DMS79 treated with DMSO at 0.1 percent for 48 hours (cell line): Measurements from ENCODE around the gene SERPINB2.

Experiments
- DNase-seq: peaks from one replicate; lab custom pipeline; 2025; lab: John Stamatoyannopoulos, UW

SERPINB2 gene, protein sequence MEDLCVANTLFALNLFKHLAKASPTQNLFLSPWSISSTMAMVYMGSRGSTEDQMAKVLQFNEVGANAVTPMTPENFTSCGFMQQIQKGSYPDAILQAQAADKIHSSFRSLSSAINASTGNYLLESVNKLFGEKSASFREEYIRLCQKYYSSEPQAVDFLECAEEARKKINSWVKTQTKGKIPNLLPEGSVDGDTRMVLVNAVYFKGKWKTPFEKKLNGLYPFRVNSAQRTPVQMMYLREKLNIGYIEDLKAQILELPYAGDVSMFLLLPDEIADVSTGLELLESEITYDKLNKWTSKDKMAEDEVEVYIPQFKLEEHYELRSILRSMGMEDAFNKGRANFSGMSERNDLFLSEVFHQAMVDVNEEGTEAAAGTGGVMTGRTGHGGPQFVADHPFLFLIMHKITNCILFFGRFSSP

DNA sequence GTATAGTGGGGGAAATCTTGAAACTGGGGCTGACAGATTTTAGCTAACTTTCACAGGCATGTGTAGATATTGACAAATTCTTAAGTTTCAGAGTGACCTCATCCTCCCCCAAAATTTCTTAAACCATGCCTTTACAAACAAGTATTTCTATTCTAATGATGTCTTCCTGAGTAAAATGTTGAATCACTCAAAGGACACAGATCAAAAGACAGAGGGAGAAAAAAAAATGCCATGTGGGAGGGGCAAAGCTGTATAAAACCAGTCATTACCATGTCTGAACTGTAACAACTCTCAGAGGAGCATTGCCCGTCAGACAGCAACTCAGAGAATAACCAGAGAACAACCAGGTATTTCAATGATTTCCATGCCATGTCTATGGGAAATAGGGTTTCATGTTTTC, at the start of gene SERPINB2:
Gene SERPINB2 (plus strand): TSS at position 282 of the 400 bp plus-strand sequence. CDS start 3,740 bp downstream, outside the sequence.
- DNase-seq: no peak

DNA sequence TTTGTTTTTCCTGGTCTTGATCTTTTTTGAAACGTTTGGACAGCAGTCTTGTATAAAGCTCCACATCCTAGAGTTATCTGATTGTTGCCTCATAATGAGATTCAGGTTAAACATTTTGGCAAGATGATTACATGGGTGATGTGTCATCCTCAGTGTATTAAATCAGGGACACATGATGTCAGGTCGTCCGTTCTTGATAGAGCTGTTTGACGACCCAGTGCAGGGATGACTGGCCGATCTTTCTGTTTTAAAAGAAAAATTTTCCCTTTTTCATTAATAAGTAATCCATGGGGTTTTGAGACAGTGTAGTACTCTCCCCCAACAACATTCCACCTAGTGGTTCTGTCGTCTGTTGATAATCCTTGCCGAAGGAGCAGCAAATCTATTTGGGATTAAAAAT, 44.5 kb upstream of the SERPINB2 start:
- DNase-seq: no peak

DNA sequence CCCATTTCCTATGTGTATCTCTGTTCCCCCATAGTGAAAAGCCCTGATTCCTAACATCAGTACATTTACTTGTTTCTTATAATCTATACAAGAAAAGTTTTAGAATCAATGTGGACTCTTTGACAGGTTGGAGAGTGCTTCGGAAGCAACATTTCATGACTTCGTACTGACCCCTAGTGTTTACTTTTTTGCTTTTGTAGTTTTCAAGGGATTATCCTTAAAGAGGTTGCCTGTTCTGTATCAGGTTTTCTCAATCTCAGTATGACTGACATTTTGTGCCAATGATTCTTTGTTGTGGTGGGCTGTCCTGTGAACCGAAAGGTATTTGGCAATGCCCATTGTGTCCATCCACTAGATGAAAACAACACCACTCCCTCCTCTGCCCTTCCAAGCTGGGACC, 43.3 kb upstream of the SERPINB2 start:
- DNase-seq: peak; percentile 59

DNA sequence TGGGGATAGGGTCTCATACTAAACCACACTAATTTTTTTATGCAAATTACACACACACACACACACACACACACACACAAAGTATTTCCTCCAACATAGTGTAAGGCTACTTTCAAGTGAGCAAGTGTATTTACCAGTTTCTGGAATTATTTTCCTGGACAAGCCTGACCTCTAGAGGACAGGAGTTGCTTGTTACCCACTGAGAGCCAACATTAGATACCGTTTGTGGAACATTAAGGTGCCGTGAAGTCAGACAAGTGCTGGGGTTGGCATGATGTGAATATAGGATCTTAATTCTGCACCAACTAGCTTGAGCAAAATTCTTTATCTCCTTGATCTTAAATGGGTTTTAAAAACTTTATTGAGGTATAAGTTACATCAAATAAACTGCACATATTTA, 39.3 kb upstream of the SERPINB2 start:
- DNase-seq: peak; percentile 36

DNA sequence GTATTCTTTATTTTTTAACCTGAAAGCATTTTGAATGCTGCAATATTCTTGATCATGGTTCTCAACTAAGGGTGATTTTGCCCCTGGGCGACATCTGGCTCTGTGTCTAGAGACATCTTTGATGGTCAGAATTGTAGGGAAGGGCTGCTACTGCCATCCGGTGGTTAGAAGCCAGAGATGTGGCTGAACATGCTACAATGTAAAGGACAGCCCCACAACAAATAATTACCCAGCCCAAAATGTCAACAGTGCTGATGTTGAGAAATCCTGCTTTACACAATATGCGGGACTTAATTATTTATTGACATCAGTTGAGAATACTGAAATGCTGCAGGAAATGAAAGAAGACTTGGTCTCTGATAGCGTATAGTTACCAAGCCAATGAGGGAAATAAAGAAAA, 37.5 kb upstream of the SERPINB2 start:
- peak; percentile 38 for DNase-seq

DNA sequence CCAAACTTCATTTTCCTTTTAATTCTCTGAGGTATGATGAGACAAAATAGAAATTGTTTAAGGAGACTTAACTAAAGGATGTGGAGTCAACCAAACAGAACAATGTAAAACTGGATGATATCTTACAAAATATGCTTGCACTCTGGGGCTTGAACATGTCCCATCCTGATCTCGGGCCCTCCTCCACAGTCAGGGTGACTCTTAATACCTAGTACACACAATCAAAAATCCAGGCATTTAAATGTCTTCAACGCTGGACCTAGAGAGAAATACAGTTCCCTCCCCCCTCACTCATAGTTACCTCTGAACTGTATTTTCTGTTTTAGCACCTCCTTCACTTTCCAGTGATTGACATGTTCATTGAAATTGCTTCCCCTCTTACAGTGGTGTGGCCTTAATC, 36.9 kb upstream of the SERPINB2 start:
- DNase-seq: no peak

DNA sequence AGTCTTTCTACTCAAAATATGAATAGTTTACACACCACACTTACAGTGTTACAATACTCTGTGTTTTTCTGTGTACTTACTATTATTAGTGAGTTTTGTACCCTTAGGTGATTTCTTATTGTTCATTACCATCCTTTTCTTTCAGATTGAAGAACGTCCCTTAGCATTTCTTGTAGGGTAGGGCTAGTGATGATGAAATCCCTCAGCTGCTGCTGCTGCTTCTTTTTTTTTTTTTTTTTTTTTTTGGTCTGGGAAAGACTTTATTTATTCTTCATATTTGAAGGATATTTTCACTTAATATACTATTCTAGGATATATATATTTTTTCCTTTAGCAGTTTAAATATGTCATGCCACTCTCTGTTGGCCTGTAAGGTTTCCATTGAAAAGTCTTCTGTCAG, 29.0 kb upstream of the SERPINB2 start:
- DNase-seq: no peak

DNA sequence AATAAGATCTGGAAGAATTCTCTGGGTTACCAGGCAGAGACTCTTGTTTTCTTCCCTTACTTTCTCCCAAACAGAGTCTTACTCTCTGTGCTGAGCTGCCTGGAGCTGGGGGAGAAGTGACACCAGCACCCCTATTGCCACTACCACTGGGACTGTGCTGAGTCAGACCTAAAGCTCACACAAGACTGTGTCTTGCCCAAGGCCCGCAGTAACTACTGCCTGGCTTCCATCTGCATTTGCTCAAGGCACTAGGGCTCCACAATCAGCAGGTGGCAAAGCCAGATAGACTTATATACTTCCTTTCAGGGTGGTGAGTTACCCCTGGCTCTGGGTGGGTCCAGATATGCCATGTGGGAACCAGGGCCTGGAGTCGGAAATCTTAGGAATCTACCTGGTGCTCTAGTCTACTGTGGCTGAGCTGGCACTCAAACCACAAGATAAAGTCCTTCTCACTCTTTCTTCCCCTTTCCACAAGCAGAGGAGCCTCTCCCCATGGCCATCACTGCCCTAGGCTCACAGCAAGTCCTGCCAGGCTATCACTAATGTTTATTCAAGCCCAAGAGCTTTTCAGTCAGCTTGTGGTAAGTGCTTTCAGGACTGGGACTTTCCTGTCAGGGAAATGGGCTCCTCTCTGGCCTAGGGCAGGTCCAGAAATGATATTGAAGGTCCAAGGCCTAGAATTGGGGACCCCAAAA, 27.6 kb upstream of the SERPINB2 start:
- no peak for DNase-seq

DNA sequence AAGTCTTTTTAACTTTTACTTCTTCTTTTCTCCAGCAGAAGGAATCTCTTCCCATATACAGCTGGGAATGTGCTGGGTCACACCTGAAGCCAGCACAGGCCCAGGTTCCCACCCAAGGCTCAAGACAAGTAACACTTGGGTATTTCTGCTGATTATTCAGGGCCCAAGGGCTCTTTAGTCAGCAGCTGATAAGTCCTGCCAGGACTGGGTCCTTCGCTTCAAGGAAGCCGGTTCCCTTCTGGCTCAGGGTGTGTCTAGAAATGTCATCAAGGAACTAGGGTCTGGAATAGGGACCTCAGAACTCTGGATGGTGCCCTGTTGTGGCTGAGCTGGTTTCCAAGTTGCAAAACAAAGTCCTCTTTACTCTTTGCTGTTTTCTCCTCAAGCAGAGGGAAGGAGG, 27.0 kb upstream of the SERPINB2 start:
- no peak for DNase-seq

DNA sequence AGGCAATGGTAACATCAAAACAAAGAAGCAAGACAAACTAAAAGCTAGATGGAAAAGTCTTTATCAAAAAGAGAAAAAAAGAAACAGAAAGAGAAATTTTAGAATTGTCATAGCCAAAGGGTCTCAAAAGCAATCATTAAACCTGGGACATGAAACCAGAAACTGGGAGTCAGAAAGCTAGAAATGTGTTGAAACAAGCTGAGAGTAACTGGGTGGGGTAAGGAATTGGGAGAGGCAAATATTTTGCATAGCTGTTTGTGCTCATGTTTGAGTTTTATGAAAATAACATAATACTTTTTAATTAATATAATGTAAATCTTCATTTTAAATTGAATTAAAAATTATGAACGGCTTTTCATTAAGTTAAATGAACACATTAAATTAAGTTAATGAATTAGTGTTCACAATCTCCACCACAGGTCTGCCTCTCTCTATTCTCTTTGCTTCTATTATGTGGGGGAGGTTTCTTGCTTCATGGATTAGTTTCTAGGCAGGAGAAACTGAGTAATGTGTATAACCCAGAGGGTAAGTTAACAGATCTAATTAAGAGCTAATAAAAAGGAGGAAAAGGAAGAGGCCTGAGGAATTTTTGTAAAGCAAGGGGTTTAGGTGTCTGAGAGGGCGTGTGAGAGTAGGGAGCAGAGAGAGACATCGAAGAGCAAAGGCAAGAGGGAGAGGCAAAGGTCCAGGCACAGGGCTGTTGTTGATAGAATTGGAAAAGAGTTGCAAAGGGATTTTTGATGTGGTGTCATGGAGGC, 20.0 kb upstream of the SERPINB2 start:
- no peak for DNase-seq

DNA sequence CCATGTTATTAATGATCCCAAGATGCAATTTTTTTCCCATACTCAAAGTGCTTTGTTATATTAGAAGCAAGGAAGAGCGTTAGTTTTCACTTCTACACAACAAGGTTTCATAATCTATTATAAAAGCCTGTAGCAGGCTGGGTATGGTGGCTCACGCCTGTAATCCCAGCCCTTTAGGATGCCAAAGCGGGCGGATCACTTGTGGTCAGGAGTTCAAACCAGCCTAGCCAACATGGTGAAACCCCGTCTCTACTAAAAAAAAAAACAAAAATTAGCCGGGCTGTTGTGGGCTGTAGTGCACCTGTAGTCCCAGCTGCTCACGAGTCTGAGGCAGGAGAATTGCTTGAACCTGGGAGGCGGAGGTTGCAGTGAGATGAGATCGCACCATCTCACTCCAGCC, 19.0 kb upstream of the SERPINB2 start:
- DNase-seq: no peak

DNA sequence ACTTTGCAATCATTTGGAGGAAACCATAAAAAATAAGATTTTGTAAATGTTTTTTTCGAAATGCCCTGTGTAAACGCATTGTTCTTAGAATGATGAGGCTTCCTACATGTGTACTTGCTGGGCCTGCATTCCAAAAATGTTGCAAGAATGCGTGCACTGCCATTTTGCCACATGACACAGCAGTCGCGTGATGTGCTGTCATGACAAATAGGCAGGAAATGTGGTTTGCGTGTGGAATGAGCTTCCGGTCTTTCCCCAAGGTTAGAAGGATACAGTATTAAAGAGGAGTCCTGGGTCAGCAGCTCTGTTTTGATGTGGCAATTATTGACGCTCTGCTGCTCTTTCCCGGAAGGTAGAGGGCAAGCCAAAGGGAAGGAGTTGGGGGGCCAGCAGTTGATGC, 18.1 kb upstream of the SERPINB2 start:
- no peak for DNase-seq

DNA sequence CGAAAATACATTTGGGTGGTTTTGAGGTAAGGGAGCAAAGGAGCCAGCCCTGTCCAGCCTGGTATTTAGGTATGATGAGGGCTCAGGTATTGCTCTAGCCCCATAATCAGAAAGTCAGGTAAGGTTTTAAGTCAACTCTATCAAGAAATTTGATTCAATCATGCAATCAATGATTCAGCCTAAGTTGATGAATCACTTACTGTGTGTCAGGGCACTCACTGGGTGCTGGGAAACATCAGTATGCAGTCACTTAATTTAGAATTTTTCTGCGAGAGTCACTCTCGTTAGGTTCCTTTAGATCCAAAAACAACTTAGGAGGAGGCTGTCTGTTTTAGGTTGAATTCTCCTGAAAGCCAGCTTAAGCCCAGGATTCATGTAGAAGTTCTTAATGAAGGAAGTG, 17.7 kb upstream of the SERPINB2 start:
- DNase-seq: no peak

DNA sequence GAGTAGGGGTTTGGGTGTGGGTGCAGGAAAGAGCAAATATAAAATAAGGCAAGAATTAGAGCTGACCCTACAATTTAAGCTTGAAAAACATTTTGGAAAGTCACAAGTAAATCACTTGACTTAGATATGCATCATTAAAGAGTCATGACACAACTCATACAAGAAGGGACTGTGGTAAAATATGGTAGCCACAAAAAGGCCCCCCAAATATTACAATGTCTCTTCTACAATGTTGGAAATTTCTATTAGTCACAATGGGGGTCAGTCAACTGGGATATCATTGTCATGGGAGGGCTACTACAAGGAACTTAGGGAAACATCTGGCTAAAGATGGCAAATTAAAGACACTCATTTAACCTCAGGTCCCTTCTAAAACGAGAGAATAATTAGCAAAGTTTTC, 15.7 kb upstream of the SERPINB2 start:
- no peak for DNase-seq

DNA sequence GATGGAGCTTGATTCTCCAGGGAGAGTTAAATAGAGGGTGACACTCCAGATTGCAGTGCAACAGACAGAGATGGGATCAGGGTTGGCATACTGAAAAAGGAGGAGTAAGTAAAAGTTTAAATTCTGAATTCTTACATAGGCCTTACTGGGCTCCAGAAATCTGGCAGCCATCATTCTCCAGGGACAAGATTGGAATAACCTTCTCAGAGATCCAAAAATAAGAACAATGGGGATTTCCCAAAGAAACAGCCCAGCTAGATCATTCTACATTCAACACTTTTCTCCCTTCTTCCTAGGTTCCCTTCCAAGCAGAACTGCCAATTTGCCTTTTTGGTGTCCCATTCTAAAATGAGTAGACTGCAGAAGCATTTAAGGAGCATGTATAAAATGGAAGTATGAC, 14.9 kb upstream of the SERPINB2 start:
- DNase-seq: no peak

DNA sequence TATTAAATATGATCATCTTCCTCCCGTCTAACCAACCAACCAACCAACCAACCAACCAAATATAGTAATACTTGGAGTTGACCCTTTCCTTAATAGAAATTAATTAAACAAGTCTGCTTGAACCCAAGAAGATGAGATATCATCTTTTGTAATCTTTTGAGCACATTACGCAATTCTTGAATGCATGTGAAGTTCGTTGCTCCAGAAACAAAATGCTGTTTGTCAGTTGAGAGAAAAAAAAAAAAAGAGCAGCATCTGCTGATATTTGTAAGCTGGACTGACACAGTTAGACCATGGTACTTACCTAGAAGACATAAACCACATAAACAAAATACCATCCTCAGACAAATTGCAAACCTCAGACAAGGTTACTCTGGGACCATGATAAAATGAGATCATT, 9.2 kb upstream of the SERPINB2 start:
- no peak for DNase-seq

DNA sequence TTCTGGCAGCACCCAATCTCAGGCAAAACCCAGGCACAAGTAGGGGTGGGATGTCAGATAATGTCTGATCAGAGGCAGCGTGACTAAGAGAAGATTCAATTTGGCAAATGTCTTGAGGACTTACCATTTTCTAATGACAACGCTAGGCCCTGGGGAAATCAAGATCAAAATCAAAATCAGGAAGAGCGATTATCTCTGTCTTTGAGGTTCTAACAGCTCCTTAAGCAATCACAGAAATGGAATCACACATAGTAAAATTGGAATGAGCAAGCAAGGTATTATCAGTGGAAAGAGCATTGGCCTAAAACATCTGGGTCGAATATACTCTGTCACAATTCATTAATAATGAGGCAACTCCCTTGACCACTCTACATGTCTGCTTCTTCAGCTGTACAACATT, 8.6 kb upstream of the SERPINB2 start:
- DNase-seq: no peak

DNA sequence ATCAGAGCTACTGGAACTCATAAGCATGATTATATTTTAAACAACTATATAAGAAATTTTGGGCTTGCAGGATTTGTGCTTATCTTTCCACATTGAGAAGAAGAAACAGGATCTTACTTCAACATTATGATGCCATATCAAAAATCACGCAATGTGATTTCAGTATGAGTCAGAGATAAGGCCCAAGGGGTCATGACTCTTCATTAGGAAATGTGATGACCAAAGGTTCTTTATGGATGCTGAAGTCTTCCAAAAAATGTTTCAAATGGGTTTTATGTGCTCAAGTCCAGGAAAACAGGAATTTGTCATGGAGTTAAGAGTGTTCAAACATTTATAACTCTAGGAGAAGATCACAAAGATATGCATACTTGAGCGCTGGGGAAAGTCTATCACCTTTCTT, 7.8 kb upstream of the SERPINB2 start:
- no peak for DNase-seq

DNA sequence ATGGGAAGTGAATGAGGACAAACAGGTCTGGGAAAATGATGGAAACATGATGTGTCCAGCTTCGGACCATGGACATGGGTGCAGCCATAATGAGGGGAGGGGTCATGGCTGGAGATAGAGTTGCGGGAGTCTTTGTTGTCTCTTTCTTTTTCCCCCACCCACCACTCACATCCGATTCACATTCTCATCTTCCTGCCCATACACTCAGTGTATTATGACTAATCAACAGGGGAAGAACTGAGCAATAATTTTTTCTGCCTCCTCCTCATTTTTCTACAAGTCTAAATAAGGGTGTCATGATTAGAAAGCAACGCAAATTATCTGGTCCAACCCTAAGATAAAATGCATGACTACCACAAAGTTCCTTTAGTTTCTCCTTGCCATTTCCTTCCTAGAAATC, 5.7 kb upstream of the SERPINB2 start:
- no peak for DNase-seq

DNA sequence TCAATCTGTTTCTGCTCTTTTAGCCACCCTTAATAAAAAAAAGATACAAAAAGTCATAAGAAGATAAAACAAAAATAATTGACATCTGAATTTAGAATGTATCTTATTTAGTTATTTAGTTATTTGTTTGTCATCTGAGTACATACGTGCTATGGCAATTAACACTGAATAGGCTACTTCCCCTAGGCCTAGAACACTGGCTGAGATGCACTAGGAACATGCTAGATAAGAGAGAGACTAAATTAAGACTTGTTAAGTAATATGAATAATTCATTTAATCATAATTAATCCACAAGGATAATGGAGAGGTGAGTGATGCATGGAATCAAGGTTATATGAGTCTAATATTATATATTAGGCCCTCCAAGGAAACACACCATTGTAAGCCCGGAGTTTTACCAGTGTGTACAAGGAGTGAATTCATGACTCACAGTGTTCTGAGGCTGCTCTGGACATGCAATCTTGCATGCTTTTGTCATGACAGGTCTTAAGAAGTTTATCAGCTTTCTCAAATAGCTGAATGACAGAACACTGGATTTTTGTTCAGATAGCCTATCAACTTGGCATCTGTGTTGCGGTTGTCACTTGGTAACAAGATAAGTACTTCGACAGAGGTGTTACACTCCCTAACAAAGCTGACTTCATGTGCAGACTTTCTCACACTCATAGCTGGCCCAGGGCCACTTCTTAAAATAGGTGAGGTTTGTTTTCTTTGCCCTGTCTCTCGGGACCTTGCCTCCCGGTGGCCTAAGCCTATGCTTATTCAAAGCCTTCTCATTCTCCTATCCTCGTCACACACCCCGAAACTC, 5.0 kb upstream of the SERPINB2 start:
- no peak for DNase-seq

DNA sequence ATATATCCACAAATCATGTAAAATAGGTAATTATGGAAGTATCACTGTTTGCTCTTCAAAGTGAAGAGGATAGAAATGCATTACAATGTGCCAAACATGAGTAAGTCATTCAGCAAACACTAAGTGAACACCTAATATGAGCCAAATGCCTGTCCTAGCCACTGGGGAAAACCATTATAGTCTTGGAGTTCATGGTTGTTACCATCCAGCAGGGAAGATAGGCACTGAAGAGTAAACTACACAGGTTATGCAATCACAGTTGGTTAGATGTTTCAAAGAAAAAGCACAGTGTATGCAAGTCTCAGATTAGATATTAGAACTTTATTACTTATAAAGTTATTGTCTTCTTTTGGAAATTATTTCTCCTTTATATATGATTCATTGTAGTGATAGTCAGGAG, 3.9 kb upstream of the SERPINB2 start:
- no peak for DNase-seq
